Subcutaneous abdominal adipose tissue (tissue), 5 donors: Measurements from ENCODE around the gene SPPL2A.

ENCODE experiments used
- H3K27ac ChIP-seq: one replicate; pipeline ENCODE4 v1.7.0; 2013; ENCODE audit warnings: low read depth, mild to moderate bottlenecking, inconsistent platforms, low read length, moderate library complexity
- H3K27me3 ChIP-seq, 5 donors: one replicate each; pipeline ENCODE4 v1.7.0; 2013; ENCODE audit warnings: low read length in 5 of 5, inconsistent platforms in 1 of 5; ENCODE audit not compliant: control insufficient read depth in 5 of 5, insufficient read depth in 4 of 5
- H3K36me3 ChIP-seq, 5 donors: one replicate each; pipeline ENCODE4 v1.7.0; 2013; ENCODE audit warnings: low read length in 5 of 5; ENCODE audit not compliant: control insufficient read depth in 5 of 5, insufficient read depth in 5 of 5
- H3K4me1 ChIP-seq, 5 donors: one replicate each; pipeline ENCODE4 v1.7.0; 2013; ENCODE audit warnings: low read length in 5 of 5, mild to moderate bottlenecking in 3 of 5, moderate library complexity in 1 of 5; ENCODE audit not compliant: control insufficient read depth in 5 of 5, insufficient read depth in 5 of 5
- H3K4me3 ChIP-seq, 5 donors: one replicate each; pipeline ENCODE4 v1.7.0; 2013; ENCODE audit warnings: low read length in 5 of 5, low read depth in 1 of 5
- H3K9ac ChIP-seq, 5 donors: one replicate each; pipeline ENCODE4 v1.7.0; 2013; ENCODE audit warnings: low read length in 5 of 5, mild to moderate bottlenecking in 4 of 5, moderate library complexity in 3 of 5
- H3K9me3 ChIP-seq, 5 donors: one replicate each; pipeline ENCODE4 v1.7.0; 2013; ENCODE audit warnings: low read length in 5 of 5; ENCODE audit not compliant: control insufficient read depth in 5 of 5
- donor health status: healthy.
- donor health status: healthy.
- donor health status: healthy.
- donor health status: healthy.
- donor health status: healthy.

SPPL2A gene

DNA sequence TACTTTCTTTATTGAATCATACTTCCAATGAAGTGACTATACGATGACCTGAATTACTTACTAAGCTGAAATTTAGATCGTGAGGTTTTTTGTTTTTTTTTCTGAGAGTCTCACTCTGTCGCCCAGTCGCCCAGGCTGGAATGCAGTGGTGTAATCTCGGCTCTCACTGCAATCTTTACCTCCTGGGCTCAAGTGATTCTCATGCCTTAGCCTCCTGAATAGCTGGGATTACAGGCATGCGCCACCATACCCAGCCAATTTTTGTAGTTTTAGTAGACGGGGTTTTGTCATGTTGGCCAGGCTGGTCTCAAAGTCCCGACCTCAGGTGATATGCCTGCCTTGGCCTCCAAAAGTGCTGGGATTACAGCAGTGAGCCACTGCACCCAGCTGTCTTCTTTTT is 28.7 kb downstream of the SPPL2A start:
- peaks cover 30 to 62% (median 49%) of the 10 kb centered on the region in 5 donors for H3K36me3 ChIP-seq
- no peaks in the 10 kb centered on the region for H3K9me3 ChIP-seq
- no peak overlapping the region for H3K9ac ChIP-seq

DNA sequence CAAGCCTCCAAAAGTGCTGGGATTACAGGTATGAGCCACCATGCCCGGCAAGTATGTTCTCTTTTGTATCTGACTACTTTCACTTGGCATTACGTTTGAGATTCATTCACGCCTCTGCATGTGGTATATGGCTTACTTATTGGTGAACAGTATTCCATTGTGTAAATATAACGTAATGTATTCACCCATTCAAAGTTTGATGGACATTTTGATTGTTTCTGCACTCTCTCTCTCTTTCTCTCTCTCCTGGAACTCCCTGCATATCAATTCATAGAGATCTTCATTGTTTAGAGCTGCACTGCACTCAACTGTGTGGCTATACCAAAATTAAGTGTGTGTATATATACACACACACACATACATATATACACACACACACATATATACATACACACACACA is 30.4 kb downstream of the SPPL2A start:
- Histone ChIP-seq H3K9me3 (no peaks in the 10 kb centered on the region), H3K4me3 (no peak overlapping the region), H3K27me3 (no peaks in the 10 kb centered on the region), H3K4me1 (no peaks in the 10 kb centered on the region), H3K27ac (no peak overlapping the region), H3K9ac (no peak overlapping the region), H3K36me3 (peaks cover 33 to 60% (median 44%) of the 10 kb centered on the region in 5 donors)

More for the DNA sequence above, 28.7 kb downstream of the SPPL2A start:
- Histone ChIP-seq H3K4me3 (no peak overlapping the region), H3K4me1 (no peaks in the 10 kb centered on the region), H3K27ac (no peak overlapping the region), H3K27me3 (no peaks in the 10 kb centered on the region)

DNA sequence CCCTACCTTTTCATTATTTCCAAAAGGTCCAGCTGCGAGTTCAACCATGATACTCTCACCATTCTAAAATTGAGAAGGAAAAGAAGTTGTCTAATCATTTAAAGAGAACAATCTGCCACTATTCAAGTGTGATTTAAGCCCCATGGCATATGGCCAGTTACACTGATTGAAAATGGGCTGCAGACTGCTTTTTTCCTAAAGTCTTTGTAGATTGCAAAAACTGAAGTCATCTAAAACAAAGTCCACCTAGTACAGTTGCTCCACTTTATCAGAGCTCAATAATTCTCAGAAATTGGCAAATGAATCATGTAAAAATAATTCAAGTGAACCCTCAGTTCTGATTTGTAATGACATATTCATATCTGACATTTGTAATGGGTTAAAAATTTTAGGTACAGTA is 39.2 kb downstream of the SPPL2A start:
- H3K27me3 ChIP-seq: no peaks in the 10 kb centered on the region
- H3K9me3 ChIP-seq: no peaks in the 10 kb centered on the region
- no peak overlapping the region for H3K4me3 ChIP-seq
- H3K4me1 ChIP-seq: no peaks in the 10 kb centered on the region
- no peak overlapping the region for H3K27ac ChIP-seq
- peaks cover 17 to 62% (median 31%) of the 10 kb centered on the region in 5 donors for H3K36me3 ChIP-seq
- no peak overlapping the region for H3K9ac ChIP-seq

DNA sequence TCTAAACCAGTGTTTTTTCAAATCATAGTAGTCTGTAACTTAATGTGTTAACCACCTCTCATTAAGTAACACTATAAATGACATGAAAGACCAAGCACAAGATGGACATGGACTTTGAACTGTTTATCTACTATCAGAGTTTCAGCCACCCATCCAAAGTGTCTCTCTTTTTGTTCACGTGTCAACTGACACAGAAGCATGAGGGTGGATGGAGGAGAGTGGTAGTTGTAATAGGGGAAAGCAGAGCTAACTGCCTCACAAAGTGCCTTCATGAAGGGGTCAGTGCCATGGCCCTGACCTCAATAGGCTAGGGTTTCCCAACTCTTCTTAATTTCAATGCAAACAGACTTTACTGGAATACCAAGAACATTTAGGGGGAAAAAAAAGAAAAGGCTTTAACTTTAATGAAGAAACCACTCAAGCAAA is 46.8 kb downstream of the SPPL2A start:
- no peak overlapping the region for H3K27ac ChIP-seq
- H3K9ac ChIP-seq: no peak overlapping the region
- no peak overlapping the region for H3K4me3 ChIP-seq
- H3K9me3 ChIP-seq: no peaks in the 10 kb centered on the region
- no peaks in the 10 kb centered on the region for H3K27me3 ChIP-seq
- no peaks in the 10 kb centered on the region for H3K4me1 ChIP-seq
- peaks cover 24 to 45% (median 28%) of the 10 kb centered on the region in 5 donors for H3K36me3 ChIP-seq

DNA sequence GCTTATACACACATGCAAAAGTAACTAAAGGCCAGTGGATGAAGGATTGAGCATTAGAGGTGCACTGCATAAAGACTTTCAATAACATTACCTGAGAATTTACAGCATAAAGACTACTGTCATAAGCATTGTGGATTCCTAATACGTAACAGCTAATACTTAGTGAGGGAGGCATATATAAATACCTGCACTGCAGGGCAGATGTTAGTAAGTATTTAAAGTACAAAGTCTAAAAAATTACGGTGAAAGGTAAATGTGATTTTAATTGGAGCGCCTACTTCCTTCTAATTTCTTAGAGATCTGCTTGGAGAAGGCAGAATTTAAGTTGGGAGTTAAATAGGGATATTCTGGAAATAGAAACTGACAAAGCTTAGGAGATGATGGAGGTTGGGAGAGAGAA is 53.5 kb downstream of the SPPL2A start:
- Histone ChIP-seq H3K27me3 (no peaks in the 10 kb centered on the region), H3K4me3 (no peak overlapping the region), H3K4me1 (no peaks in the 10 kb centered on the region), H3K36me3 (peaks cover 10 to 28% (median 16%) of the 10 kb centered on the region in 5 donors), H3K27ac (no peak overlapping the region), H3K9ac (no peak overlapping the region), H3K9me3 (no peaks in the 10 kb centered on the region)

DNA sequence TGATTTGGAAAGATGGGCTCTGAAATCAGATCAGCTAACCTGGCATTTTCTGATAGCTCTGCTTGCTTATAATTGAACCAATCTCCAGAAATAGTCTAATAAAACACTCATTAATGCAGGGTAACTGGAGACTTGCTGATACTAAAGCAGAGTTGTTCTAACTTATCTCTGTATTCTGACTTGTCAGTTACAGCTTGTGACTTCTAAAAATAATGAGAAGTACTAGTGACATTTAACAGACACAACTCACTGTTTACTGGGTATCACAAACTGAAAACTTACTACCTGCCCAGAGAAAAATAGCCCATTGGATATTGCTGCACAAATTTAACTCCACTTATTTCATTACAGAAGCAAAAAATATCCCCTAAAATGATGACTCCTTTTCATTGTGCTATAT is 54.9 kb downstream of the SPPL2A start:
- Histone ChIP-seq H3K27ac (no peak overlapping the region), H3K9me3 (no peaks in the 10 kb centered on the region), H3K36me3 (peaks cover 10 to 30% (median 12%) of the 10 kb centered on the region in 5 donors), H3K4me1 (no peaks in the 10 kb centered on the region), H3K9ac (no peak overlapping the region), H3K27me3 (no peaks in the 10 kb centered on the region), H3K4me3 (no peak overlapping the region)

DNA sequence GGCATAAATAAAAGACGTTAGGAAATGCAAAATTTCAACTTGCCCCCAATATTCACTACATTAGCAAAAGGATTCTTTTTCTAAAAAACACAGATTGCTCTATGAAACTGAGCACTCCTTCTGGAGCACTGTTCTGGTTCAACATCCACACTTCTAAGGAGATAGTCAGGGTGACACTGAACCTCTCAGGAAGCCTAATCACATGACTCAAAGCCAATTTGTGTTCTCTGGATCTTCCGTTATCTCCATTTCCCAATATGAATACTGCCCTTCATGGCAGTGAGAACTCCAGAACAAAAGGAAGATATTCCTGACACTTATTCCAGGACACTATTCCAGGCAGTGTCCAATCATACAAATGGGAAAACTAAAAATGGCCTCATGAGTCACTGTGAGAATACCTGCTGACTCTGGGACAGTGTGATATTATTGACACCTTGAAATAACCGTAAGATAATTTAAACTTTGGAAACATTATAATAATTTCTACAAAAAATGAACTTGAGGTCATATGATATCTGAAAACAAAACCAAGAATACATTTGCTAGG is 57.6 kb downstream of the SPPL2A start:
- no peak overlapping the region for H3K27ac ChIP-seq
- H3K4me1 ChIP-seq: no peaks in the 10 kb centered on the region
- no peaks in the 10 kb centered on the region for H3K27me3 ChIP-seq
- H3K9ac ChIP-seq: no peak overlapping the region
- H3K4me3 ChIP-seq: no peak overlapping the region
- H3K36me3 ChIP-seq: peaks cover 4 to 23% (median 8%) of the 10 kb centered on the region in 5 donors
- no peaks in the 10 kb centered on the region for H3K9me3 ChIP-seq

DNA sequence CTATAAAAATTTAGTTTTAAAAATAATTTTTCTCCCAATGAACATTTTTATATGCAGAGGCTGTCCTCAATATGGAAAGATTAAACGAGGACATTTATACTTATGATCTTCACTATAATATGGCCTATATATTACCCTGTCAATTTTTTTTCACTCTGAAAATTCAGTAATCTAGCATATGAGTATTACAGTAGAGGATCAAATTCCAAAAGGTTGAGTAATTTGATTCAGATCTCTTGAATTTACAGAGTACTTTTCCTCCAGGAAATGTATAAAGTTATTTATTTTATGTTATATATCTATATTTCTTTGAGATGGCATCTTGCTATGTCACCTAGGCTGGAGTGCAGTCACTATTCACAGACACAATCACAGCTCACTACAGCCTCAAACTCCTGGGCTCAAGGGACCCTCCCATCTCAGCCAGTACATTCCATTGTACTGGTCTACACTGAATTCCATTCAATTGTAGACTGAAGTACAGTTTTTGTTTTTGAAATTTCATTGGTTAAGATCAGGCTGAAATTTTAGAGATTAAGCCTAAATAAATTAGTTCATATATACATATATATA is 62.7 kb downstream of the SPPL2A start:
- H3K27me3 ChIP-seq: no peaks in the 10 kb centered on the region
- H3K27ac ChIP-seq: no peak overlapping the region
- H3K9ac ChIP-seq: no peak overlapping the region
- peaks cover 0 to 4% (median 0%) of the 10 kb centered on the region in 5 donors for H3K4me1 ChIP-seq
- no peaks in the 10 kb centered on the region for H3K9me3 ChIP-seq
- peaks cover 1 to 7% (median 5%) of the 10 kb centered on the region in 5 donors for H3K36me3 ChIP-seq
- no peak overlapping the region for H3K4me3 ChIP-seq

DNA sequence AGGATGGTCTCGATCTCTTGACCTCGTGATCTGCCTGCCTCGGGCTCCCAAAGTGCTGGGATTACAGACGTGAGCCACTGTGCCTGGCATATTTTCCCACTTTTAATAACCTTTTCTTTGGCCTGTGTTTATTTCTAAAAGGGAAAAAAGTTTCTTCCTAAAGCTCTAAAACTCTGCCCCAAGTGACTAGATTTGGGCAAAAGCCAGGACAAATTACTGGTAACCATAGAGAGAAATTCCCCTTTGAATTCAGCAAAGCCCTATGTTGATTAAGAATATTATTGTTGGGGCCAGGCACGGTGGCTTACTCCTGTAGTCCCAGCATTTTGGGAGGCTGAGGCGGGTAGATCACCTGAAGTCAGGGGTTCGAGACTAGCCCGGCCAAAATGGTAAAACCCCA is 67.4 kb downstream of the SPPL2A start:
- no peak overlapping the region for H3K27ac ChIP-seq
- peaks cover 0 to 4% (median 0%) of the 10 kb centered on the region in 5 donors for H3K4me1 ChIP-seq
- no peaks in the 10 kb centered on the region for H3K27me3 ChIP-seq
- no peak overlapping the region for H3K4me3 ChIP-seq
- H3K36me3 ChIP-seq: no peaks in the 10 kb centered on the region
- no peaks in the 10 kb centered on the region for H3K9me3 ChIP-seq
- no peak overlapping the region for H3K9ac ChIP-seq

DNA sequence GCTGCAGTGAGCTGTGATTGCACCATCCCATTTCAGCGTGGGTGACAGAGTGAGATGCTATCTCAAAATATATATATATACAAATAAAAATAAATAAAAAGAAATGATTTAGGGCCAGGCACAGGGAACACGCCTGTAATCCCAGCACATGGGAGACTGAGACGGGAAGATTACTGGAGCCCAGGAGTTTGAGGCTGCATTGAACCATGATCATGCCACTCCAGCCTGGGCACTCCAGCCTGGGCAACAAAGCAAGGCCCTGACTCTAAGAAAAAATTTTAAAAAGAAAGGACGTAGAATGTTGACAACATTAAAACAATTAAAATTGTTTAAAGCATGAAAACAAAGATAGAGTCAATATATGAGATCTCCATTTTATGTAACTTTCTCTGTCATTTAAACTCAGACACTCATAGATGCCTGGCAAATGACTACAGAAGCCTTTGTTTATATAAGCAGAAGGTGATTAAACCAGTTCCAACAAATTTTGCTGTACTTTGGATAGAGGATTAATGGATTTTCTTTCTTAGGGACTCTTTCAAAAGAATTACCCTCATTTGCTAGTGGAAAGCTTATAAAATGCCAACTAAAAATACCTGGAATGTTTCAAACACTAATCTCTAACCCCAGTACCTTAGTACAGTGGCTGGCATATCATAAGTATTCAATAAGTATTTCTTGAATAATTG is 68.3 kb downstream of the SPPL2A start:
- Histone ChIP-seq H3K36me3 (no peaks in the 10 kb centered on the region), H3K9me3 (no peaks in the 10 kb centered on the region), H3K4me1 (peaks cover 0 to 4% (median 0%) of the 10 kb centered on the region in 5 donors), H3K27ac (no peak overlapping the region), H3K4me3 (no peak overlapping the region), H3K27me3 (no peaks in the 10 kb centered on the region), H3K9ac (no peak overlapping the region)
